Type B pancreatic cell (in vitro differentiated cells): ENCODE measurements around the gene ANKRD18B. TPM values are rescaled to one million over a fixed set of nuclear protein-coding genes. Genes with fewer than 3 reads are reported as not detected.
"Not testable (repeated sequence)": the region's sequence is repeated elsewhere in the genome, so short reads cannot be mapped to it uniquely, and the experiment has no call there.

Experiments used
- DNase-seq: peaks from one replicate; pipeline ENCODE4 v3.0.0; 2021; ENCODE audit warnings: mixed read lengths; ENCODE audit not compliant: unreplicated experiment; ENCODE audit errors: extremely low spot score
- H3K27ac Mint-ChIP-seq: 2 replicates; pipeline ENCODE4 v1.8.0; 2021; ENCODE audit warnings: mild to moderate bottlenecking, mixed read lengths
- H3K27me3 Mint-ChIP-seq: 2 replicates; pipeline ENCODE4 v1.8.0; 2021; ENCODE audit warnings: mixed read lengths
- H3K36me3 Mint-ChIP-seq: 2 replicates; pipeline ENCODE4 v1.8.0; 2021; ENCODE audit warnings: mixed read lengths
- H3K4me1 Mint-ChIP-seq: one replicate; pipeline ENCODE4 v1.8.0; 2021; ENCODE audit warnings: mixed read lengths; ENCODE audit not compliant: unreplicated experiment
- H3K4me3 Mint-ChIP-seq: 2 replicates; pipeline ENCODE4 v1.8.0; 2021; ENCODE audit warnings: mild to moderate bottlenecking, mixed read lengths
- H3K9me3 Mint-ChIP-seq: 2 replicates; pipeline ENCODE4 v1.8.0; 2021; ENCODE audit warnings: mixed read lengths
- total RNA-seq: library from RNA; stranded (reverse); gene quantifications from 2 replicates; pipeline ENCODE4 v1.2.1, GENCODE V29; 2021; ENCODE audit warnings: low replicate concordance

The ANKRD18B gene
- total RNA-seq, 1 donor from 2014 or later, result 10.3 TPM

GRCh38 chr9:33551183-33551582 lies 27.1 kb downstream of the ANKRD18B start:
- not testable (repeated sequence) for DNase-seq, H3K27me3 Mint-ChIP-seq, H3K27ac Mint-ChIP-seq, H3K4me1 Mint-ChIP-seq, H3K36me3 Mint-ChIP-seq, H3K4me3 Mint-ChIP-seq, H3K9me3 Mint-ChIP-seq

- H3K27me3 Mint-ChIP-seq, H3K9me3 Mint-ChIP-seq, H3K27ac Mint-ChIP-seq, H3K36me3 Mint-ChIP-seq, DNase-seq, H3K4me1 Mint-ChIP-seq, H3K4me3 Mint-ChIP-seq: not testable (repeated sequence)
Measured at GRCh38 chr9:33552315-33552725, 28.3 kb downstream of the ANKRD18B start.

- DNase-seq, H3K4me1 Mint-ChIP-seq: not testable (repeated sequence)
- peak overlapping the region; percentile 39 for H3K27ac Mint-ChIP-seq
Measured at GRCh38 chr9:33560217-33560616, 36.2 kb downstream of the ANKRD18B start.

GRCh38 chr9:33562196-33562595 lies 38.1 kb downstream of the ANKRD18B start:
- not testable (repeated sequence) for H3K4me3 Mint-ChIP-seq, H3K9me3 Mint-ChIP-seq, DNase-seq, H3K27ac Mint-ChIP-seq, H3K36me3 Mint-ChIP-seq, H3K4me1 Mint-ChIP-seq, H3K27me3 Mint-ChIP-seq

More at GRCh38 chr9:33560217-33560616, 36.2 kb downstream of the ANKRD18B start:
- H3K27me3 Mint-ChIP-seq, H3K36me3 Mint-ChIP-seq, H3K9me3 Mint-ChIP-seq, H3K4me3 Mint-ChIP-seq: not testable (repeated sequence)

GRCh38 chr9:33567776-33568175 lies 43.7 kb downstream of the ANKRD18B start:
- H3K36me3 Mint-ChIP-seq, DNase-seq, H3K27ac Mint-ChIP-seq, H3K4me1 Mint-ChIP-seq, H3K4me3 Mint-ChIP-seq, H3K27me3 Mint-ChIP-seq, H3K9me3 Mint-ChIP-seq: not testable (repeated sequence)

- H3K27me3 Mint-ChIP-seq, H3K27ac Mint-ChIP-seq, H3K4me1 Mint-ChIP-seq, H3K36me3 Mint-ChIP-seq, H3K4me3 Mint-ChIP-seq, DNase-seq, H3K9me3 Mint-ChIP-seq: not testable (repeated sequence)
Measured at GRCh38 chr9:33577786-33578185, 53.7 kb downstream of the ANKRD18B start.

- not testable (repeated sequence) for H3K9me3 Mint-ChIP-seq, H3K27me3 Mint-ChIP-seq, DNase-seq, H3K4me3 Mint-ChIP-seq, H3K36me3 Mint-ChIP-seq, H3K27ac Mint-ChIP-seq, H3K4me1 Mint-ChIP-seq
Measured at GRCh38 chr9:33579996-33580395, 55.9 kb downstream of the ANKRD18B start.

GRCh38 chr9:33582686-33583085 lies 58.6 kb downstream of the ANKRD18B start:
- not testable (repeated sequence) for H3K9me3 Mint-ChIP-seq, H3K27ac Mint-ChIP-seq, H3K27me3 Mint-ChIP-seq, H3K36me3 Mint-ChIP-seq, DNase-seq, H3K4me1 Mint-ChIP-seq, H3K4me3 Mint-ChIP-seq

GRCh38 chr9:33586128-33586527 lies 62.1 kb downstream of the ANKRD18B start:
- not testable (repeated sequence) for H3K9me3 Mint-ChIP-seq

GRCh38 chr9:33587799-33588198 lies 63.7 kb downstream of the ANKRD18B start:
- not testable (repeated sequence) for H3K27ac Mint-ChIP-seq, DNase-seq, H3K27me3 Mint-ChIP-seq, H3K4me3 Mint-ChIP-seq, H3K4me1 Mint-ChIP-seq, H3K36me3 Mint-ChIP-seq, H3K9me3 Mint-ChIP-seq

More at GRCh38 chr9:33586128-33586527, 62.1 kb downstream of the ANKRD18B start:
- DNase-seq, H3K36me3 Mint-ChIP-seq, H3K4me3 Mint-ChIP-seq, H3K27me3 Mint-ChIP-seq, H3K27ac Mint-ChIP-seq, H3K4me1 Mint-ChIP-seq: not testable (repeated sequence)

GRCh38 chr9:33588876-33589275 lies 64.8 kb downstream of the ANKRD18B start:
- not testable (repeated sequence) for H3K27ac Mint-ChIP-seq, H3K9me3 Mint-ChIP-seq, H3K27me3 Mint-ChIP-seq, DNase-seq, H3K4me3 Mint-ChIP-seq, H3K36me3 Mint-ChIP-seq, H3K4me1 Mint-ChIP-seq

- not testable (repeated sequence) for H3K4me3 Mint-ChIP-seq, H3K27ac Mint-ChIP-seq, H3K36me3 Mint-ChIP-seq, DNase-seq, H3K4me1 Mint-ChIP-seq, H3K27me3 Mint-ChIP-seq, H3K9me3 Mint-ChIP-seq
Measured at GRCh38 chr9:33590857-33591256, 66.8 kb downstream of the ANKRD18B start.

- H3K9me3 Mint-ChIP-seq, H3K27ac Mint-ChIP-seq, H3K4me3 Mint-ChIP-seq, DNase-seq, H3K36me3 Mint-ChIP-seq, H3K4me1 Mint-ChIP-seq, H3K27me3 Mint-ChIP-seq: not testable (repeated sequence)
Measured at GRCh38 chr9:33596974-33597373, 72.9 kb downstream of the ANKRD18B start.

GRCh38 chr9:33597386-33597785 lies 73.3 kb downstream of the ANKRD18B start:
- H3K27me3 Mint-ChIP-seq, H3K36me3 Mint-ChIP-seq, H3K4me1 Mint-ChIP-seq, DNase-seq, H3K27ac Mint-ChIP-seq, H3K4me3 Mint-ChIP-seq, H3K9me3 Mint-ChIP-seq: not testable (repeated sequence)

- DNase-seq, H3K9me3 Mint-ChIP-seq, H3K27ac Mint-ChIP-seq, H3K4me3 Mint-ChIP-seq, H3K27me3 Mint-ChIP-seq, H3K36me3 Mint-ChIP-seq, H3K4me1 Mint-ChIP-seq: not testable (repeated sequence)
Measured at GRCh38 chr9:33598796-33599379, 74.8 kb downstream of the ANKRD18B start.
